SH-SY5Y (cell line): ENCODE data around the gene FBXL15.

Source experiments
- GATA2 ChIP-seq: IDR thresholded peaks from 2 replicates; pipeline ENCODE4 v1.6.1; 2011; ENCODE audit warnings: mild to moderate bottlenecking, low read depth, low read length
- GATA3 ChIP-seq: IDR thresholded peaks from 2 replicates; pipeline ENCODE4 v1.6.1; 2011; ENCODE audit warnings: low read depth, mild to moderate bottlenecking, low read length, moderate library complexity

DNA sequence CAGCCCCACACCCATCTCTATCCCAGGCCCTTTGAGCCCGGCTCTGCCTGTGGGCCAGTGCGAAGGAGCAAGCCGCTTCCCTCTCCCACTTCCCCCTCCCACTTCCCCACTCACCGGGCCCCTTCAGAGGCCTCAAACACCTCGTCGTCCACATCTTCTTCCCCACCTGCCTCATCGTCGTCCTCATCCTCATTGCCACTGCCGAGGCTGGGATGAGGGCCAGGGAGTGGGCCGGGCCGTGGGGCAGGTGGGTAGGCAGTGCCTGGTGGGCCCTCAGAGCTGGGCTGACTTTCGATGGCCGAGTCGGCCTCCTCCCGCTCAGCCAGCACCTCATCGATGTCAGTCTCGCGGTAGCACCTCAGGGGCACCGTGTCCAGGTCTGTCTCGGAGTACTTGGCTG lies 5.9 kb upstream of the FBXL15 start:
- no peak for TF ChIP-seq GATA2
- no peak for TF ChIP-seq GATA3
